ENCODE results near the gene ACADS.

- no peak for TF ChIP-seq CTCF (IDR thresholded peaks at IDR 0.05)
- no peak for TF ChIP-seq POLR2A (IDR thresholded peaks at IDR 0.05)
- no peak for TF ChIP-seq EP300 (IDR thresholded peaks at IDR 0.05)
- TF ChIP-seq POLR2AphosphoS5 (IDR thresholded peaks at IDR 0.05) = no peak
Observed at GRCh38 chr12:120736404-120737331, 11.0 kb downstream of the ACADS start.

Measured in upper lobe of left lung (tissue), 4 donors.